Loucy (cell line): ENCODE data around the gene LIMA1.

Experiments
- EZH2phosphoT487 ChIP-seq: fragments of 200-600 bp; IDR thresholded peaks from 2 replicates; pipeline ENCODE4 v1.6.1; 2018; ENCODE audit warnings: antibody characterized with exemption, mild to moderate bottlenecking, moderate library complexity, borderline replicate concordance
- TF ChIP-seq, protein P1 (sequence below): fragments of 200-600 bp; sonication (generic); conservative IDR thresholded peaks from 2 replicates; pipeline ENCODE4 v1.5.1; 2014; ENCODE audit warnings: mild to moderate bottlenecking, antibody characterized with exemption, low read length

DNA sequence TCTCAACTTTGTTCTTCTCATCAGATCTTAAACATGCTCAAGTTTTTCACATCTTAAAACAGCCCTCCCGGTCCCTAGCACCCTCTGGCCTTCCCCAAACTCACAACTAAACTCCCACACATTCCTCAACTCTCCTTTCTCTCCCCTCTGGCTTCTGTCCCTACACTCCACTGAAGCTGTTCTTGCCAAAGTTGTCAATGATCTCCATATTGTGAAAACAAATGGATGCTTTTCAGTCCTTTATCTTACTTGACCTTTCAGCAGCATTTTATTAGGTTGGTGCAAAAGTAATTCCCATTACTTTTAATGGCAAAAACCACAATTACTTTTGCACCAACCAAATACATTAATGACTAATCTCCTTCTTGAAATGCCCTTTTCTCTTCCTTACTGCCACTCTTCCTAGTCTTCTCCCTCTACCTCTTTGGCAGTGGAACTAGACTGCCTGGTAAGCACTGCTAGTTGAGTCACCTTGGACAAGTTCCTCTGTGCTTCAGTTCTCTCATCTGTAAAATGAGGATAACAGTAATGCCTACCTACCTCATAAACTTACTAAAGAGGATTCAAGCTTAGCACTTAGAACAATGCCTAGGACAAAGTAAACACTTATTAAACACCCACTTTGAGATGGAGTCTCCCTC is 132.2 kb downstream of the LIMA1 start:
- TF ChIP-seq, protein P1, sequence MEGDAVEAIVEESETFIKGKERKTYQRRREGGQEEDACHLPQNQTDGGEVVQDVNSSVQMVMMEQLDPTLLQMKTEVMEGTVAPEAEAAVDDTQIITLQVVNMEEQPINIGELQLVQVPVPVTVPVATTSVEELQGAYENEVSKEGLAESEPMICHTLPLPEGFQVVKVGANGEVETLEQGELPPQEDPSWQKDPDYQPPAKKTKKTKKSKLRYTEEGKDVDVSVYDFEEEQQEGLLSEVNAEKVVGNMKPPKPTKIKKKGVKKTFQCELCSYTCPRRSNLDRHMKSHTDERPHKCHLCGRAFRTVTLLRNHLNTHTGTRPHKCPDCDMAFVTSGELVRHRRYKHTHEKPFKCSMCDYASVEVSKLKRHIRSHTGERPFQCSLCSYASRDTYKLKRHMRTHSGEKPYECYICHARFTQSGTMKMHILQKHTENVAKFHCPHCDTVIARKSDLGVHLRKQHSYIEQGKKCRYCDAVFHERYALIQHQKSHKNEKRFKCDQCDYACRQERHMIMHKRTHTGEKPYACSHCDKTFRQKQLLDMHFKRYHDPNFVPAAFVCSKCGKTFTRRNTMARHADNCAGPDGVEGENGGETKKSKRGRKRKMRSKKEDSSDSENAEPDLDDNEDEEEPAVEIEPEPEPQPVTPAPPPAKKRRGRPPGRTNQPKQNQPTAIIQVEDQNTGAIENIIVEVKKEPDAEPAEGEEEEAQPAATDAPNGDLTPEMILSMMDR, result no peak
- no peak for TF ChIP-seq EZH2phosphoT487
